ENCODE results near the gene FAM89A.
"Not testable (repeated sequence)": the region's sequence is repeated elsewhere in the genome, so short reads cannot be mapped to it uniquely, and the experiment has no call there.

FAM89A gene

GRCh38 chr1:231035799-231036198 is 4.3 kb downstream of the FAM89A start:
- in situ Hi-C loops (cut with MboI; ENCODE audit: low pct_unique_long_range_greater_than_20kb, low sequenced_read_pairs, unreplicated experiment), result no loop called here
- TF ChIP-seq CTCF (IDR thresholded peaks at IDR 0.05; ENCODE audit: extremely low read depth, insufficient read depth, missing control alignments), result no peak
- no peak for DNase-seq (ENCODE audit: low spot score)

GRCh38 chr1:231032963-231033362 is 7.1 kb downstream of the FAM89A start:
- in situ Hi-C loops (cut with MboI; ENCODE audit: low pct_unique_long_range_greater_than_20kb, low sequenced_read_pairs, unreplicated experiment), result no loop called here
- DNase-seq (ENCODE audit: low spot score), result no peak
- no peak for TF ChIP-seq CTCF (IDR thresholded peaks at IDR 0.05; ENCODE audit: extremely low read depth, insufficient read depth, missing control alignments)

- DNase-seq (ENCODE audit: low spot score), result no peak
- in situ Hi-C loops (cut with MboI; ENCODE audit: low pct_unique_long_range_greater_than_20kb, low sequenced_read_pairs, unreplicated experiment), result no loop called here
- TF ChIP-seq CTCF (IDR thresholded peaks at IDR 0.05; ENCODE audit: extremely low read depth, insufficient read depth, missing control alignments), result no peak
Observed at GRCh38 chr1:231029841-231030240, 10.2 kb downstream of the FAM89A start.

- DNase-seq (ENCODE audit: low spot score); in situ Hi-C loops (cut with MboI; ENCODE audit: low pct_unique_long_range_greater_than_20kb, low sequenced_read_pairs, unreplicated experiment): not testable (repeated sequence)
Observed at GRCh38 chr1:231029247-231029646, 10.8 kb downstream of the FAM89A start.

- in situ Hi-C loops (cut with MboI; ENCODE audit: low pct_unique_long_range_greater_than_20kb, low sequenced_read_pairs, unreplicated experiment), result no loop called here
- no peak for DNase-seq (ENCODE audit: low spot score)
- TF ChIP-seq CTCF (IDR thresholded peaks at IDR 0.05; ENCODE audit: extremely low read depth, insufficient read depth, missing control alignments), result no peak
Observed at GRCh38 chr1:231028682-231029081, 11.4 kb downstream of the FAM89A start.

- no peak for DNase-seq (ENCODE audit: low spot score)
- in situ Hi-C loops (cut with MboI; ENCODE audit: low pct_unique_long_range_greater_than_20kb, low sequenced_read_pairs, unreplicated experiment), result no loop called here
- no peak for TF ChIP-seq CTCF (IDR thresholded peaks at IDR 0.05; ENCODE audit: extremely low read depth, insufficient read depth, missing control alignments)
Observed at GRCh38 chr1:231027971-231028370, 12.1 kb downstream of the FAM89A start.

GRCh38 chr1:231027136-231027925 is 12.7 kb downstream of the FAM89A start:
- TF ChIP-seq CTCF (IDR thresholded peaks at IDR 0.05; ENCODE audit: extremely low read depth, insufficient read depth, missing control alignments), result no peak
- DNase-seq (ENCODE audit: low spot score), result no peak
- in situ Hi-C loops (cut with MboI; ENCODE audit: low pct_unique_long_range_greater_than_20kb, low sequenced_read_pairs, unreplicated experiment), result no loop called here

All from GM13977 (cell line).